HUES48 (cell line): ENCODE measurements around the gene ZFP91.
"Not testable (repeated sequence)": the region's sequence is repeated elsewhere in the genome, so short reads cannot be mapped to it uniquely, and the experiment has no call there.

Source experiments
- H3K27ac ChIP-seq: one replicate; pipeline ENCODE4 v1.7.0; 2013; ENCODE audit warnings: low read depth, low read length, inconsistent platforms
- H3K27me3 ChIP-seq: 2 replicates; pipeline ENCODE4 v1.6.1; 2013; ENCODE audit warnings: mild to moderate bottlenecking, low read length; ENCODE audit not compliant: control insufficient read depth, insufficient read depth
- H3K36me3 ChIP-seq: 2 replicates; pipeline ENCODE4 v1.6.1; 2013; ENCODE audit warnings: low read length; ENCODE audit not compliant: control insufficient read depth, insufficient read depth
- H3K4me1 ChIP-seq: 2 replicates; pipeline ENCODE4 v1.6.1; 2013; ENCODE audit warnings: mild to moderate bottlenecking, low read length; ENCODE audit not compliant: control insufficient read depth, insufficient read depth
- H3K4me3 ChIP-seq: 2 replicates; pipeline ENCODE4 v1.5.1; 2013; ENCODE audit warnings: mild to moderate bottlenecking, low read depth, low read length
- H3K9ac ChIP-seq: 2 replicates; pipeline ENCODE4 v1.6.1; 2013; ENCODE audit warnings: mild to moderate bottlenecking, low read depth, low read length, moderate library complexity
- H3K9me3 ChIP-seq: 2 replicates; pipeline ENCODE4 v1.6.1; 2013; ENCODE audit warnings: low read length; ENCODE audit not compliant: control insufficient read depth, insufficient read depth

Gene ZFP91

DNA sequence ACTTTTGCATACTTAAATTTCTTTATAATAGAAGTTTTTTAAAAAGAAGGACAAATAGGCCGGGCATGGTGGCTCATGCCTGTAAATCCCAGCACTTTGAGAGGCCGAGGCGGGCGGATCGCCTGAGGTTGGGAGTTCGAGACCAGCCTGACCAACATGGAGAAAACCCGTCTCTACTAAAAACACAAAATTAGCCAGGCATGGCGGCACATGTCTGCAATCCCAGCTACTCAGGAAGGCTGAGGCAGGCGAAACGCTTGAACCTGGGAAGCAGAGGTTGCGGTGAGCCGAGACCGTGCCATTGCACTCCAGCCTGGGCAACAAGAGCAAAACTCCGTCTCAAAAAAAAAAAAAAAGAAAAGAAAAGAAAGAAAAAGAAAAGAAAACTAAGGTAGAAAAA lies 6.0 kb upstream of the ZFP91 start:
- H3K4me3 ChIP-seq, result not testable (repeated sequence)

DNA sequence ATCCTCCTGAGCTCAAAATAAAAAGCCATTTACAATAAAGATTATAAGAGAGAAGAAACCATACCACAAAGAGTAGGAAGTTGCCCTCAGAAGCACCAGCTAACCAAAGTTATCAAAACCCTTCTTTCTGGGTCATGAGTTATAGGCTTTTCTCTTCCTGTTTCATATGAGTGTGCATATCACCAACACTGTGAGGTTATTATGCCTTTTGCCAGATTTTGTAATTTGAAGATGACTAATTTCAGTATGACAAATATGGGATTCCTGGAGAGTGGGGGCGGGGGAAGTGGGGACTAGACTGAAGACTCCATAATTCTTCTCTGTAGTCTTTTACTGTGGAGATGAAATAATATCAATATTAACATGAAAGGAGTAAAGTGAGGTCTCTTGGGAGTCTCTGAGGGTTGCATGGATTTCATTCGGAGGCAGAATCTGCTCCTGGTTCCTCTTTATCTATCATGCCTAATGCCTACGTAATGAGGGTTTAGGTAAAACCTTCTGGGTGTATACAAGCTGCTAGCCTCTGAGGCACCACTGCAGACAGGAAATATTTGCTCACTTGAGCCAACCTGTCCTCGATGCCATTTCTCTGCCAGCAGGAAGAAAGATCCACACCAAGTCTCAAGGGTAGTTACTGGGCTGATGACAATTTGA lies 5.3 kb upstream of the ZFP91 start:
- Histone ChIP-seq H3K9me3 (no peaks in the 10 kb centered on the region), H3K4me1 (0 out of 2 replicates have a peak, but pooled peaks cover 5% of the 10 kb centered on the region), H3K36me3 (no peaks in the 10 kb centered on the region), H3K4me3 (no peak overlapping the region), H3K9ac (no peak overlapping the region), H3K27me3 (no peaks in the 10 kb centered on the region), H3K27ac (no peak overlapping the region)

More for the DNA sequence above, 6.0 kb upstream of the ZFP91 start:
- not testable (repeated sequence) for H3K36me3 ChIP-seq, H3K9ac ChIP-seq, H3K27ac ChIP-seq, H3K27me3 ChIP-seq, H3K4me1 ChIP-seq, H3K9me3 ChIP-seq

DNA sequence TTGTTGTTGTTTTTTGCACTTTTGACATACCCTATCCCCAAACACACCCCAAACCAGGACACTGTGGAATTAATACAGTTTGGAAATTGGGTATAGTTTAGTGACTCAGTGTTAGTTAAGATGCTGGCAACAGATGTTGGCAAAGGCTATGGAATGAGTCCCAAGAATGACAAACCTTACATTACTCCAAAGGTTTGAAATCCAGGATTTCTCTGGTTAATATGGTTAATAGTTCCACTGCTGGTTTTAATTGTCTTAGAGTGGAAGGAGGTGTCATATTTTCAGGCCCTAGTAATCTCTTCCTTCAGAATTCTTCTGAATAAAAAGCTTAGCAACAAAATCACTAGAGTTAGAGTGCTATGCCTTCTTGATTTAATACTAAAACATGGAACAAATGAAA lies 4.0 kb upstream of the ZFP91 start:
- Histone ChIP-seq H3K9ac (no peak overlapping the region), H3K27ac (no peak overlapping the region), H3K27me3 (no peaks in the 10 kb centered on the region), H3K36me3 (no peaks in the 10 kb centered on the region), H3K4me1 (0 out of 2 replicates have a peak, but pooled peaks cover 5% of the 10 kb centered on the region), H3K9me3 (no peaks in the 10 kb centered on the region), H3K4me3 (no peak overlapping the region)

DNA sequence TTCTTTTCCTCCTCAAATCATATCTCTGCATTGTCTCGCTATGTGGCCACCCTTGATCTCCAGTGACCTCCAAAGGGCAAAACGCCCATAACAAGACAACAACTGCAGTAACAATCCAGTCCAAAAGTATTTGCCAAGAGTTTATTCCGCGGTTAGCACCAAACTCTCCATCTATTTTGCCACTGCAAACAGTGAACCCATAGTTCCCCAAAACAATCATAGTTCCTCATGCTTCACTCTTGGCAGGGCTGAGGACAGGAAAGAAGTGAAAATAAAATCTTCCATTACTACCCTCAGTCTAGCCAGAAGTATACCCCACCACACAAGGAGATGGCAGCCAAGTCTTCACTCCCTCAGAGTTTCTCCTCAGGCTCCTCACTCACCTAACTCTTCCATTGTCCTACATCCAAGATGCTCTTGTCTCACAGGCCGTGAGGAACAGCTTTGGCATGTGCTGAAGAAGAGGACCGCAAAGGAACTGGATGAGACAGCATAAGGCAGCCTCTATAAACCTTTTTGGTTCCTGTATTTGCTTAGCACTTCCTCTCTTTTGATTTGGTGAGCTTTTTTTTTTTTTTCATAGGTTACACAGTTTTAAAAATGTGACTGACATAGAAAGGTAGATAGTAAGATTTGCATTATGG lies 3.4 kb upstream of the ZFP91 start, which contains the start of gene LPXN:
TSS of gene LPXN (minus strand) at position 480 of the 644 bp plus-strand sequence. CDS start at position 396, 84 bp downstream.
- peak within 1 kb of the TSS; percentile 95; the same call in 1 of the 2 replicates for H3K4me3 ChIP-seq
- H3K9me3 ChIP-seq, result no peaks in the 10 kb centered on the region
- H3K27ac ChIP-seq, result no peak within 1 kb of the TSS
- 0 out of 2 replicates have a peak, but pooled peaks cover 8% of the 10 kb centered on the region for H3K4me1 ChIP-seq
- H3K9ac ChIP-seq, result no peak within 1 kb of the TSS
- no peaks in the 10 kb centered on the region for H3K36me3 ChIP-seq
- no peaks in the 10 kb centered on the region for H3K27me3 ChIP-seq

DNA sequence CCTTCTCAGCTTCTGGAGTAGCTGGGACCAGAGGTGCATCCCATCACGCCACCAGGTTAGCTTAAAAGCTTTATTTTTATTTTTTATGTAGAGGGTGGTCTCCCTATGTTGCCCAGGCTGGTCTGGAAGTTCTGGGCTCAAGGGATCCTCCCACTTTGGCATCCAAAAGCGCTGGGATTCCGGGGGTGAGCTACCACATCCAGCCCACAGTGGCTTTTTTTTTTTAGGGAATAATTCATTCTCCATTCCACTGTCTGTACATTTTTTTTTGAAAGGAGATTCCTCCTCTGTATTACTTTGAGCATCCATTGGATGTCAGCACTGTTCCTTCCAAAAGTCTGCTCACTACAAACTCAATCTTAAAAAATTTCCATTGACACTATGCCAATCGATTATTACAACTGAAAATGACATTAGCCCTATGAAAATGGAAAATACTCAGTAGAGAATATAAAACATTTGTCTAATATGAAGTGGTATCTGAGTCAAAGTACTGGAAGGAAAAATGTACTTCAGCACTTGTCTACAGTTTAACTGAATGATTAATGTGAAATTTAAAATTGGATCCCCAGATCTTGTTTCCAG lies 1.9 kb upstream of the ZFP91 start:
- H3K27ac ChIP-seq, result peak overlapping the region; percentile 99
- H3K36me3 ChIP-seq, result 0 out of 2 replicates have a peak, but pooled peaks cover 6% of the 10 kb centered on the region
- H3K9me3 ChIP-seq, result no peaks in the 10 kb centered on the region
- H3K4me1 ChIP-seq, result 0 out of 2 replicates have a peak, but pooled peaks cover 12% of the 10 kb centered on the region
- H3K4me3 ChIP-seq, result peak overlapping the region; percentile 95
- peak overlapping the region; percentile 99 for H3K9ac ChIP-seq
- no peaks in the 10 kb centered on the region for H3K27me3 ChIP-seq

DNA sequence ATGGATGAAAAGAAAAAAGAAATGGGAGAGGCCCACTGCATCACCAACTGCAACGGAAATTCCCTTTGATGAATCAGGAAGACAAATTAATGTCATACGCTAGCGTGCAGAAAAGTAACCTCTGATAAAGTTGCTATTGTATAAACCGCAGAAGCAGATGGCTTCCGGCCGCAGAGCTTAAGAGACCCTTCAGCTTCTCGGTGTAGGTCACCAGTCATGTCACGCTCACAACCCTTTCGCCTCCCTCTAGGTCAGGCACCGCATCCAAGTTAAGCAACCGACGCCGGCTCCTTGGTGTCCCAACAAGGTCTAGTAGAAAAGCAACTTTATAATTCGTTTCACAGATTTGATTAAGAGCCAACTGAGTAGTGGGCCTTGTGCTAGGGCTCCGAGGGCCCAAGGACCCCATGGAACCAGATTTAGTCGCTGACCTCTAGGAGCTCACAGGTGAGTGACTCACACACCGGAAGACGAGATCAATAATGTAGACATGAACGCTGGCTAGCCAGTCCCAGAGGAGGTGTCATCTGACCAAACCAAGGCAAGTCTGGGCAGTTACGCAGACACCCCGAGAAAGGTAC lies 1.2 kb upstream of the ZFP91 start:
- Histone ChIP-seq H3K27ac (peak overlapping the region; percentile 99), H3K9ac (peak overlapping the region; percentile 99), H3K4me3 (peak overlapping the region; percentile 95), H3K27me3 (no peaks in the 10 kb centered on the region), H3K36me3 (0 out of 2 replicates have a peak, but pooled peaks cover 7% of the 10 kb centered on the region), H3K9me3 (no peaks in the 10 kb centered on the region), H3K4me1 (0 out of 2 replicates have a peak, but pooled peaks cover 12% of the 10 kb centered on the region)

DNA sequence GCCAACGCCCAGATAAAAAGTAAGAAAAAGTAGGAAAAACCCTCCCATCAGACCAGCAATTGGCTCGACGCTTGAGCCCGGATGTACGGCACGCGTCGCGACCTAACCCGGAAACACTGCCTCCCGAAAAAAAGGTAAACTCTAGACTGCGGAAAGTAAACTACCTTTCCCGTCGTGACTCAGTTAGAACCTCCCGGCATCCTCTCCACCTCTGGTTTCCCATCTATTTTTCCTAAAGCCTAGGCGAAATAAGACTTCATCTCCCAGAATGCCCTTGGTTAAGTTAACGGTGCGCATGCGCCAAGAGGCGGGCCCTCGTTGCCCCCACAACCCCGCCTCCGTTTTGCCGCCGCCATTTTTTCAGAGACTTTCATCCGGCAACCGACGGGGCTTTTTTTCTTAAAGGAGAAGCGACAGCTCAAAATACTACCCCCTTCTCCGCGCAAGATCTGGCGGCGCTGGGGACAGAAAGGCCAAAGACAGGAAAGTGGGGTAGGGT lies 678 bp upstream of the ZFP91 start:
- peak overlapping the region; percentile 99 for H3K9ac ChIP-seq
- H3K9me3 ChIP-seq, result no peaks in the 10 kb centered on the region
- H3K4me1 ChIP-seq, result 0 out of 2 replicates have a peak, but pooled peaks cover 12% of the 10 kb centered on the region
- H3K36me3 ChIP-seq, result 0 out of 2 replicates have a peak, but pooled peaks cover 7% of the 10 kb centered on the region
- H3K4me3 ChIP-seq, result peak overlapping the region; percentile 95
- H3K27me3 ChIP-seq, result no peaks in the 10 kb centered on the region
- H3K27ac ChIP-seq, result peak overlapping the region; percentile 99

DNA sequence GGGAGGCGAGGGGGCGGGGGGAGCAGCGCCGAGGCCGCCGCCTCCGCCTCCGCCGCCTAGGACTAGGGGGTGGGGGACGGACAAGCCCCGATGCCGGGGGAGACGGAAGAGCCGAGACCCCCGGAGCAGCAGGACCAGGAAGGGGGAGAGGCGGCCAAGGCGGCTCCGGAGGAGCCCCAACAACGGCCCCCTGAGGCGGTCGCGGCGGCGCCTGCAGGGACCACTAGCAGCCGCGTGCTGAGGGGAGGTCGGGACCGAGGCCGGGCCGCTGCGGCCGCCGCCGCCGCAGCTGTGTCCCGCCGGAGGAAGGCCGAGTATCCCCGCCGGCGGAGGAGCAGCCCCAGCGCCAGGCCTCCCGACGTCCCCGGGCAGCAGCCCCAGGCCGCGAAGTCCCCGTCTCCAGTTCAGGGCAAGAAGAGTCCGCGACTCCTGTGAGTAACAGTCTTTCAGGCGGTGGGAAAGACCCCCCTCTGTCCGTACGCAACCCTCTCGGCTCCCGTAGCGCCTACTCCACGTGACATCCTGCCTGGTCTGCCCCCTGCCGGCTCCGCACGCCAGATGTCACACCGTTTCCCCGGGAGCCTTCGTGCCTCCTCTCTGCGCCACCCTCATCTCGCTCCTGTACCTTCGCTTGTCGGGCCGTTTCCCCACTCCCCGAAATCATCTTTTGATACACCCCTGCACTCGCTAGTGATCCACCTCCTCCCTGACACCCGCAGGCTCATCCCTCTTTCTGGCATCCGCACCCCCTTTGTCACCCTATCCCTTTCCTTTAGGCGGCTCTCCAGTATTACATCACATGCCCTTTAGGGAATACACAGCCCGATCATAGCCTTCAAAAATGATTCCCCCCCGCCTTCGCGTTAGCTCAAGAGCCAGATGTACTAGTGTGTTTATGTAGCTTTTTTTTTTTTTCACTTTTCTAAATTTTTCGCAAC lies 598 bp downstream of the ZFP91 start:
- Histone ChIP-seq H3K36me3 (peaks cover 8% of the 10 kb centered on the region; the same call in 1 of the 2 replicates), H3K9ac (peak overlapping the region; percentile 92), H3K4me3 (peak overlapping the region; percentile 76), H3K27me3 (no peaks in the 10 kb centered on the region), H3K4me1 (0 out of 2 replicates have a peak, but pooled peaks cover 12% of the 10 kb centered on the region), H3K27ac (peak overlapping the region; percentile 98), H3K9me3 (no peaks in the 10 kb centered on the region)

DNA sequence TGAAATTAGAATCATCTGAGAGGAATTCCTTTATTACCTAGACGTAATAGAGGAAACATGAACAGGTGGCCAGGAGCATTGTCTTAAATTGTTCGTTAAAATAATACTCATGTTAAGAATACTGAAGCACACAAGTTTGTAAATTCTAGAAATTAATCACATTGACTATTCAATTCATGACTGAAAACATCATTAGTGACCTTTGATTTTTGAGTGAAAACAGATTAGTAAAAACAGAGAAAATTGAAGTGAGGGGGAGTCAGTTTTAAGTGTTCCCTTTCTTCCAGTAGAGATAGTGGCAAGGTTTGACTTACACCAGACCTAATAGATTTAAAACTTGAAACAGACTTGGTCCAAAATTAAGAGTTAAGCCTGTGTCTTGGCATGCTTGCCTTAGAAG lies 1.4 kb downstream of the ZFP91 start:
- Histone ChIP-seq H3K4me3 (peak overlapping the region; percentile 76), H3K27ac (peak overlapping the region; percentile 9), H3K9ac (peak overlapping the region; percentile 1; the same call in 1 of the 2 replicates), H3K4me1 (0 out of 2 replicates have a peak, but pooled peaks cover 12% of the 10 kb centered on the region), H3K36me3 (peaks cover 16% of the 10 kb centered on the region), H3K27me3 (no peaks in the 10 kb centered on the region), H3K9me3 (no peaks in the 10 kb centered on the region)

DNA sequence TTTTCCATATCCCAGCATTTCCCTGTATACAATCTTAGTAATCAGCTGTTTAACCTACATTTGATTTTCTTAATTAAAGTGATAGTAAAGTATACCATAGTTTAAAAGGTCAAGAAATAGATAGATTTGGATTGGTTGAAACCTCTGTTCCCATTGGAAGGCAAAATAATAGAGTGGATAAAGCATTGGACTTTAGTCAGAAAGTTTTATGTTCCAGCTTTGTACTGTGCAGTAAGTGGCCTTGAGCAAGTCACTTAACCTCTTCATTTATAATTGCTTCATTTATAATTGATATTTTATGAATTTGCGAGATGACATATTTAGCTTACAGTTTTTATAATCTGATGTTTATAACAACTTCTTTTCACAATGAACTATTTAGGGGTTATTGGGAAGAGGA lies 3.6 kb downstream of the ZFP91 start:
- H3K27me3 ChIP-seq, result no peaks in the 10 kb centered on the region
- no peak overlapping the region for H3K9ac ChIP-seq
- H3K9me3 ChIP-seq, result no peaks in the 10 kb centered on the region
- 0 out of 2 replicates have a peak, but pooled peaks cover 8% of the 10 kb centered on the region for H3K4me1 ChIP-seq
- no peak overlapping the region for H3K27ac ChIP-seq
- peaks cover 36% of the 10 kb centered on the region for H3K36me3 ChIP-seq
- H3K4me3 ChIP-seq, result no peak overlapping the region
